Medulla oblongata (tissue), 1 donor: Measurements from ENCODE around the gene INS.

ENCODE experiments used
- DNase-seq: peaks from one replicate; pipeline ENCODE4 v3.0.0-alpha.2; 2015; ENCODE audit errors: extremely low spot score

The INS gene

DNA sequence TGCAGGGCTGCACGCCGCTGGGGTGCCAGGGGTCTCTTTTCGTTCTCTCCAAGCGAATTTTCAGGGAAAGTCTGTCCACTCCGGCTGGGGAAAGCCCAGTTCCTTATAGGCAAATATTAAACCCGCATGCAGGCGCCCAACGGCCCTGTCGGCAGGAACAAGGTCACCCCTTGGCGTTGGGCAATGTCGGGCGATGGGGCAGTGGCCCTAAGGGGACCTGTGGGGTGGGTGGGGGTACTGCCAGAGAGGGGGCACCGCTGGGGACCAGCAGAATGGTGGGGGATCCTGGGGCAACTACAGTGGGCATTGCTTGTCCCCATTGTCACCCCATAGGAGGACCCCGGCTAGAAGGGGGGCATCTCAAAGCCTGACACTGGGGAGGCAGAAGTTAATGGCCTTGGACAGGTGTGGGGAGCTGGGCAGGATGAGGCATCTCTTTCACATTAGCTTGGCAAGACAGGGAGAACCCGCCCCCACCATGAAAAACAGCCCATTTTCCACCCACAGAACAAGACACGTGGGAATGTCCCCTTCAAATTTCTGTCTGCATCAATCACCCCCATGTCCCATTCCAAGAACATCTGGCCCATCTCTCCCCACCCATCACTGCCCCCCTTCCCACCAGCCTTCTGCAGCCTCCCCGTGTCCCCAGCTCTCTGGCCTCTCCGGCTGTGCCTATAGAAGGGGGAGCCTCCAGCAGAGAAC, 16.3 kb downstream of the INS start:
- DNase-seq = no peak

GRCh38 chr11:2143799-2144543, 17.0 kb downstream of the INS start:
- no peak for DNase-seq

- no peak for DNase-seq
Observed at GRCh38 chr11:2143477-2143798, 17.6 kb downstream of the INS start.

- no peak for DNase-seq
Observed at GRCh38 chr11:2142762-2143202, 18.2 kb downstream of the INS start.

DNA sequence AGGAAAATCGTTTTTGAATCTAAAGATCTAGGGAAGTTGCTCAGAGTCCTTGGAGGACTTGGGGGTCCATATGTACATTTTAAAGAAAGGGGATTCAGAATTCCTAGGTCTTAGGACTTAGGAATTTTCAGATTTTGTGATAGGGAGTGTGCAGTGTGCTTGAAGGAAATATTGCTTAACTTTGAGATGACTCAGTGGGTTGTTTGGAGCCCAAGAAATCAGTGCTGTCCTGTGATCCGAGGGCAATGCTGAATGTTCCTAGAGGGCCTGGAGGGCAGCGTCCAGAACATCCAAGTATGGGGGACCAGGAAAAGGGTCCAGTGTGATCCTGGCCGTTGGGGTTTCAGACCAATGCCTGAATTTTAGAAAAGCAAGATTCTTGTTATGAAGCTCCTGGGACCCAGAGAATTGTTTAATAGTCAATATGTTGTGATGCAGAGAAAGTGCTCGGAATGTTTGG, 18.7 kb downstream of the INS start:
- no peak for DNase-seq

DNA sequence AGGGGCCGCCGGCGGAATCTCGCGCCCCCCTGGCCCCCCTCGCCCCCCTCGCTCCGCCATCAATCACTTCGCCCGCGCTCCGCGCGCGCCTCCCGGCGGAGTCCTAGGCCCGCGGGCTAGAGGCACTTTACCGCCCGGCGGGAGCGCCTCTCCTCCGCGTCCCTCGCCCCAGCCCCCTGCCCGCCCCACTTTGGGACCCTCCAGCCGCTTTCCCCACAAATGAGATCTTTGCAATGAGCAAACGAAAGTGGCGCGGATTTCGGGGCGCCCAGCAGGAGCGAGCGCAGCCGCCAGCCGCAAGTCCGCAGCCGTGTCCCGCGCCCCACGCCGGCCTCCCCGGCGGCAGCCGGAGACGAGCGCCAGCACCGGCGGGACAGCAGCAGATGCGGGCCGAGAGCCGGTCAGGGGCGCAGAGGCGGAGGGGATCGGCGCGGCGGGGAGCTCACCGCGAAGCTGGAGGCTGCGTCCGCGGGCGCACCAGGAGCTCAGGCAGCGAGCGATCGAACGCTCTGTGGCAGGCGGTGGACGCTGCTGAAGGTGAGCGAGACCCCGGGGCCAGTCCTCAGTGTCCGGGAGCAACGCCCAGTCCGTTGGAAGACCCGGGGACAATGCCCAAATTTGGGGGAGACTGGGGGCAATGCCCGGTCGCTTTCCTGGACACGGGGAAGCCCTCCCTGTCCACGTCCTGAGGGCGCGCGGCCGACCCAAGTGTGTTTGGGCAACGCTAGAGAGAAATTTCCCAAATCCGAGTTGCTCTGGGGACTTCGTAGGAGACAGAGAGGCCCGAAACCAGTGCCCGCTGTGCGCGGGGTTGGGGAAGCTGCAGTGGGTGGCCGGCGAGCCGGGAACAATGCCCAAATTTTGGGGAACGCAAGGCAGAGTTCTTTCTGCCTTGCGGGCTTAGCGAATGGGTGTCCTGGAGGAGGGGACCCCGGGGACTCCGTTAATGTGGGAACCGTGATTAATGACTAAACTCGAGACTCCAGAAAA, 20.3 kb downstream of the INS start:
- DNase-seq = no peak

DNA sequence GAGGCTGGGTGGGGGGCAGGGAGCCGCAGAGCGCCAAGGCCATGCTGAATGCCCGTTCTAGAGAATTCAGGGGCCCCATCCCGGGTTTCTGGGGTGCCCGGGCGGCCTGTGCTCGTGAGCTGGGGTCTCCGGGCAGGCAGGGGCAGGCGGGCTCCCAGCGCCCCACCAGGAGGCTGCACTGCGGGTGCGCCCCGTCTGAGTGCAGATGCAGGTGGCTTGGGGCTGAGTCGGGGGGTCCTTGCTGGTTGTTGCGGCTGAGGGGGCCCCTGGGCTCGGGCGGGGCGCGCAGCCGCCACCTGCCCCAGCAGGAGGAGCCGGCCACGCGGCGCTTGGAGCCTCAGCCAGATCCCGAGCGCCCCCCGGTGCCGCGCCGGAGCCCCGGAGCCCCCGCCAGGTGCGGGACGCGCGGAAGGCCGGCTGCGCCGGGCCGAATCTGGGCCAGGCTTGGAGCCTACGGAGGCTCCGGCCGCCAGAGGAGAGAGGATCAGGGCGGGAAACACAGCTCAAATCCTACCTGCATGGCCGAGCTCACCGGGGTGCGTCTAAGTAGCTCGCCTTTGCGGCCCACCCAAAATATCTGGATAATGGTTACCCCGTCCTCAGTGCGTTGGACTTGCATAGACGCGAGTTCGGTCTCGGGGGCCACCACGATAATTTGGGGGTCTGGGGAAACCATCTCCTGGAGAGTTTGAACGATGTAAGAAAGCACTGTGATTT, 21.2 kb downstream of the INS start:
- no peak for DNase-seq

DNA sequence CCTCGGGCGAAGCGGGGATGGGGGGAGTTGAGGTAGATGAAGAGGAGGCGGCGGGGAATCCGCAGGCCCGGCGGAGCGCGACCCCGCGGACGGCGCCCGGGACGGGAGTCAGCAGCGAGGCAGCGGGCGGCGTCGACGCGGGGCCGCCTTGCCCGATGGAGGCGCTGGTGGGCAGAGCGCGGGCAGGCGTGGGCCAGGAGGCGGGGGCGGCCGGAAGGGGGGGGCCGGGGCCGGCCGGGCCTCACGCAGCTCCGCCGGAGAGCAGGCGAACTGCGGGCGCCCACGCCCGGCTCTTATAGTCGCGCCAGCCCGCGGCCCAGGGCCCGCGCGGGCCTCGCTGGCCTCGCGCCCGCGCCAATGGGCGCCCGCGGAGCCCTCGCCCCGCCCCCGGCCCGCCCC, 21.9 kb downstream of the INS start, which contains the start of gene IGF2:
IGF2 (minus strand) TSS at position 267 of the 399 bp plus-strand sequence. CDS start 3,866 bp downstream, outside the sequence.
- no peak for DNase-seq

GRCh38 chr11:2138431-2139122, 22.4 kb downstream of the INS start:
- DNase-seq = no peak

DNA sequence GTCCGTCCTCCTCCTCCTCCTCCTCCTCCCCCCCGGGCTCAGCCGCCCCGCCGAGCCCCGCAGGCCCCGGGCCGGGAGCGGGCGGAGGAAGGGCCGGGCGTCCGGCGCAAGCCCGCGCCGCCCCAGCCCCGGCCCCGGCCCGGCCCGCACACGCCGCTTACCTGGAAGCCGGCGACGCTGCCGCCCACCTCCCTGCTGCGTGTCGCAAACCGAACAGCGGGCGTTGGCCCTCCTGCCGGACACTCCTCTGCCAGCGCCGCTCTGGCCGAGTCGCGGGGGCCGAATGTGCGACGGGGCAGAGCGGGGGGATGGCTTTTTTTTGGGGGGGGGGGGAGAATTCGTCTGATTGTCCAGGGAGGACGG, 23.0 kb downstream of the INS start:
- no peak for DNase-seq

DNA sequence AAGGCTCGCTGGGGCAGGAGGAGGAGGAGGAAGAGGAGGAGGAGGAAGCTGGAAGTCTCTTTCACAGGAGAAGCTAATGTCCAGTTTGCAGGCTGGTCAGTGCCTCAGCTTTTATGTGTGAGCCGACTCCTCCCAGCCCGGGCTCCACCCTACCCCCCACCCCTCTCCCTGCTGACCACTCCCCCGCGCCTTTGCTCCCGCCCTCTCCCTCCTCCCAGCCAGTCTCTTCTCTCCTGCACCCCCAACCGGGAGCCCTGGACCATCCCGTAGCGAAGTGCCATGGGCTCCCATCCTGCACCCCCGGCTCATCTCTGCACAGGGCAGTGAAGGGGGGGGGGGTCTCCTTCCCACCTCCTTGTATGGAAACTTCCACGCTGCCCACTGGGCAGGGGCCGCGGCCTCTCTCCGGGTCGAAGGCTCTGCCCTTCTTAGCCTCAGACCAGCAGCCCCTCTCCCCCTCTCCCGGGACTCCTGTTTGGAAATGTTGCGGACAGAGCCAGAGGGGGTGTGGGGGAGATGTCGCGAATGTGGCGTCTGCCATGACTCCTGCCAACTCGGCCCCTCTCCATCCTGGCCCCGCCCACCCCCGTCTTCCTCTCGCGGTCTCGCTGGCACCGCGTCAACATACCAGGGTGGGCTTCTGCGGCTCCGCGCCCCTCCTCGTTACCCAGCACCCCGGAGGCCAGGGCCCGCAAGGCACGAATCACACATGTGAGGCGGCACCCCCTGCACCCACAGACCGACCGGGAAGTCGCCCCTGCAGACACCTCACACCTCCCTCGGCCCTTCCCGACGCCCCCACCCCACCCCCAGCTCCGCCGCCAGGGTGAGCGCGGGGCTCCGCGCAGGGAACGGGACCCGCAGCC, 23.6 kb downstream of the INS start:
- DNase-seq = peak; percentile 8

DNA sequence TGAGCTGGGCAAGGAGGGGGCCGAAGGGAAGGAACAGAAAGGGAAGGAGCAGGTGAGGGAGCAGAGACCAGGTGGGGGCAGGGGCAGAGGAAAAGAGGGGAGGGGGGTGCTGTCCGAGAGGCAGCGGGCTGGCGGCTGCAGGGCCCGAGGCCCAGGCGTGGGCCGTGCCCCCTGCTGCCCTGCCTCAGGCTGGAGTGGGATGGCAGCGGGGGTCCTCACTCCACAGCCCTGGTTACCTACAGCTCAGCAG, 24.1 kb downstream of the INS start:
- no peak for DNase-seq

GRCh38 chr11:2136209-2136951, 24.6 kb downstream of the INS start:
- no peak for DNase-seq

- no peak for DNase-seq
Observed at GRCh38 chr11:2135648-2136201, 25.3 kb downstream of the INS start.

GRCh38 chr11:2135018-2135569, 25.9 kb downstream of the INS start:
- DNase-seq = no peak

GRCh38 chr11:2134022-2135010, 26.7 kb downstream of the INS start:
- DNase-seq = no peak

DNA sequence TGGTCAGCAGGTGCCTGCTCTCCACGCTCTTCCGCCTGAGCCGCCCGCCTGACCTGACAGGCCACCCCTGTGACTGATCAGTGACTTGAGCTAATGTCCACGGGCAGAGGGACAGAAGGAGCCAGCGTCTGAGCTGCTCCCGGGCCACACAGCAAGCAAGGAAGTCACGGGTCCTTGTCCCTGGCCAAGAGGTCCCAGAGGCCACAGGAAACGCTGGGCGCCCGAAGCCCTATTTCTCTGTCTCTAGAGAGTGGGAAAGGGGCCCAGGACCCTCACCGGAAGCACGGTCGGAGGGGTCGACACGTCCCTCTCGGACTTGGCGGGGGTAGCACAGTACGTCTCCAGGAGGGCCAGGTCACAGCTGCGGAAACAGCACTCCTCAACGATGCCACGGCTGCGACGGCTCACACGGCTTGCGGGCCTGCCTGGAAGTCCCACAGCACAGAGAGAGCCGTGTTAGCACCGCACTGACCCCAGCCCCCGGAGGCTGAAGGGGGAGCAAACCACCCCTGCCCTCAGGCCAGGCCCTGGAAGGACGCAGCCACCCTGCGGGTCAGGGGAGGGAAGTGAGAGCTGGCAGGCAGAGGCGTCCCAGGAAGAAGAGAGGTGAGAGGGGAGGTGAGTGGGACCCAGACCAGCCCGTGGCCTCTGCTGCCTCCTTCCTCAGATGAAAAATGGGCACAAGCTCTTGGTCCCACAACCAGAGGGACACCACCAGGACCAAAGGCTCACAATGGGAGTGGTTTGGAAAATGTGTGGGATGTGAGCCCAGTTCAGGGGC, 27.6 kb downstream of the INS start:
- DNase-seq = no peak
